GM12878 (cell line): Measurements from ENCODE around the gene SLCO1A2. TPM values are rescaled to one million over a fixed set of nuclear protein-coding genes. Genes with fewer than 3 reads are reported as not detected.

Experiments
- ATAC-seq: fragments of 200-7000 bp; cut with Tn5 transposase; 3 replicates; pipeline ENCODE4 v1.9.1; 2020; ENCODE audit warnings: mild to moderate bottlenecking, moderate library complexity
- BruUV-seq: library from RNA; stranded (reverse); fragments of 400-500 nt; replicated peaks from 2 replicates; lab custom pipeline; 2021; lab: Mats Ljungman, UMichigan
- CTCF ChIA-PET: fragments of 300-600 bp; sonication (Branson Sonifier 250); formaldehyde crosslinking; extraction: SDS; loops from one replicate; lab custom pipeline; 2021; ENCODE audit warnings: inconsistent platforms; lab: Yijun Ruan, JAX
- POLR2A ChIA-PET: fragments of 350-600 bp; formaldehyde crosslinking; extraction: SDS; loops from one replicate; lab custom pipeline; 2021; ENCODE audit warnings: inconsistent platforms; lab: Charles Lee
- RAD21 ChIA-PET: fragments of 300-600 bp; sonication (Branson Sonifier 250); formaldehyde crosslinking; loops from one replicate; lab custom pipeline; 2023; ENCODE audit warnings: antibody characterized with exemption; ENCODE audit not compliant: unreplicated experiment; lab: Charles Lee
- SMC1A ChIA-PET: fragments of 300-600 bp; sonication (Branson Sonifier 250); formaldehyde crosslinking; loops from one replicate; lab custom pipeline; 2023; ENCODE audit not compliant: unreplicated experiment, uncharacterized antibody; lab: Charles Lee
- DNase-seq: peaks from one replicate; pipeline ENCODE4 v3.0.0-alpha.2; 2011; ENCODE audit warnings: low read depth, low spot score
- FAIRE-seq: peaks from 3 replicates; lab custom pipeline; 2011; peaks lifted over from hg19 to GRCh38; lab: Jason Lieb, UNC
- H2AFZ ChIP-seq: 2 replicates; pipeline ENCODE4 v1.6.0; 2011; ENCODE audit warnings: low read depth, low read length, control low read depth; ENCODE audit not compliant: control insufficient read depth
- H3K27ac ChIP-seq: 2 replicates; pipeline ENCODE4 v1.5.1; 2011; ENCODE audit warnings: control low read depth; ENCODE audit not compliant: control insufficient read depth, insufficient read depth
- H3K27me3 ChIP-seq, 2 experiments: replicated peaks in 1 of 2; 2 replicates each; pipeline versions ENCODE4 v1.6.0 to v1.6.1; 2011; ENCODE audit warnings: low read length in 1 of 2; ENCODE audit not compliant: control insufficient read depth in 2 of 2, insufficient read depth in 2 of 2
- H3K36me3 ChIP-seq, 2 experiments: 2 replicates each; pipeline ENCODE4 v1.5.1; 2011; ENCODE audit warnings: low read length in 1 of 2; ENCODE audit not compliant: control insufficient read depth in 2 of 2, insufficient read depth in 2 of 2
- H3K4me1 ChIP-seq: 2 replicates; pipeline ENCODE4 v1.6.1; 2011; ENCODE audit warnings: mild to moderate bottlenecking, low read length, moderate library complexity, mixed read lengths; ENCODE audit not compliant: control insufficient read depth, insufficient read depth
- H3K4me2 ChIP-seq: 2 replicates; pipeline ENCODE4 v1.6.0; 2011; ENCODE audit warnings: control low read depth; ENCODE audit not compliant: control insufficient read depth, insufficient read depth
- H3K4me3 ChIP-seq: fragments of 200-600 bp; sonication (generic); 2 replicates; pipeline ENCODE4 v1.5.1; 2016
- H3K79me2 ChIP-seq: 2 replicates; pipeline ENCODE4 v1.6.0; 2011; ENCODE audit warnings: low read length; ENCODE audit not compliant: control insufficient read depth, insufficient read depth
- H3K9ac ChIP-seq: 2 replicates; pipeline ENCODE4 v1.8.0; 2011; ENCODE audit warnings: low read length, control low read depth, mixed read lengths; ENCODE audit not compliant: control insufficient read depth, insufficient read depth
- H3K9me3 ChIP-seq: replicated peaks from 3 replicates; pipeline ENCODE4 v1.5.1; 2011; ENCODE audit warnings: mild to moderate bottlenecking, low read length; ENCODE audit not compliant: control insufficient read depth, insufficient read depth
- H4K20me1 ChIP-seq: 2 replicates; pipeline ENCODE4 v1.6.0; 2011; ENCODE audit not compliant: control insufficient read depth, insufficient read depth
- CBFB ChIP-seq: IDR thresholded peaks from 2 replicates; pipeline ENCODE4 v1.6.1; 2016; ENCODE audit warnings: antibody characterized with exemption, low read depth
- HCFC1 ChIP-seq: fragments of 150-350 bp; IDR thresholded peaks from 2 replicates; pipeline ENCODE4 v1.6.1; 2014; ENCODE audit warnings: low read length
- IRF3 ChIP-seq: fragments of 450-650 bp; IDR thresholded peaks from 2 replicates; pipeline ENCODE4 v1.6.1; 2014; ENCODE audit warnings: mild to moderate bottlenecking
- KLF5 ChIP-seq: fragments of 450-650 bp; IDR thresholded peaks from 2 replicates; pipeline ENCODE4 v1.6.1; 2014; ENCODE audit warnings: mild to moderate bottlenecking; ENCODE audit not compliant: partially characterized antibody
- MAX ChIP-seq: IDR thresholded peaks from 2 replicates; pipeline ENCODE4 v1.6.1; 2012; ENCODE audit warnings: low read depth, low read length, improper control_type of control experiment
- MTA2 ChIP-seq: fragments of 450-650 bp; IDR thresholded peaks from 2 replicates; pipeline ENCODE4 v1.6.1; 2016; ENCODE audit warnings: low read depth, mild to moderate bottlenecking, moderate library complexity
- NR2F1 ChIP-seq: fragments of 450-650 bp; conservative IDR thresholded peaks from 2 replicates; pipeline ENCODE4 v1.6.1; 2017; ENCODE audit warnings: mild to moderate bottlenecking
- POU2F2 ChIP-seq: IDR thresholded peaks from 3 replicates; pipeline ENCODE4 v1.6.1; 2011; ENCODE audit warnings: low read depth, mild to moderate bottlenecking, low read length, borderline replicate concordance
- RAD21 ChIP-seq: IDR thresholded peaks from 2 replicates; pipeline ENCODE4 v1.6.1; 2011; ENCODE audit warnings: mild to moderate bottlenecking, low read depth, low read length, moderate library complexity; ENCODE audit not compliant: insufficient read depth
- SMARCA5 ChIP-seq: fragments of 450-650 bp; IDR thresholded peaks from 2 replicates; pipeline ENCODE4 v1.6.1; 2017; ENCODE audit warnings: mild to moderate bottlenecking
- SP1 ChIP-seq: IDR thresholded peaks from one replicate; pipeline ENCODE4 v1.6.1; 2011; ENCODE audit warnings: low read depth, low read length
- ZBTB33 ChIP-seq: fragments of 450-650 bp; IDR thresholded peaks from 2 replicates; pipeline ENCODE4 v1.6.1; 2017; ENCODE audit warnings: mild to moderate bottlenecking
- WGBS: methylation state at CpG from one replicate; pipeline ENCODE4 v1.1.6; 2016; ENCODE audit warnings: low lambda C conversion rate; ENCODE audit not compliant: insufficient replicate concordance, insufficient coverage; ENCODE audit errors: missing lambda C conversion rate; 5-methylcytosine and 5-hydroxymethylcytosine counted together
- in situ Hi-C: fragments of 300-500 bp; cut with MboI; formaldehyde crosslinking; loops from 9 replicates; pipeline ENCODE4 v1.14.3; 2018; ENCODE audit warnings: mixed read lengths
- intact Hi-C: fragments of 100-400 bp; cut with micrococcal nuclease; formaldehyde crosslinking; loops from one replicate; pipeline ENCODE4 v1.14.2; 2022; ENCODE audit not compliant: unreplicated experiment
- polyA plus RNA-seq, 11 experiments: library from polyadenylated mRNA; depleted of rRNA in 4 of 11; unstranded in 6 of 11; stranded (reverse) in 5 of 11; fragments of >200 nt; fragmentation: Nextera tagmentation in 4 of 11; fragmentation: Illumina TruSeq in 1 of 11; extraction: Ambion mirVana in 4 of 11; extraction: Trizol in 1 of 11; gene quantifications; 1 replicate in 1 of 11; 2 replicates in 10 of 11; pipeline versions ENCODE4 v1.2.1 to v1.2.3, GENCODE V29; 2011 to 2016; ENCODE audit warnings: inconsistent platforms in 2 of 11, missing spikeins in 2 of 11, low read depth in 1 of 11
- total RNA-seq, 4 experiments: library from RNA; depleted of rRNA in 3 of 4; stranded (reverse); fragments of >200 nt in 3 of 4; fragmentation: Illumina TruSeq in 1 of 4; extraction: Trizol in 1 of 4; gene quantifications; 2 replicates each; pipeline versions ENCODE4 v1.2.1 to v1.2.3, GENCODE V29; 2013 to 2021
- TF ChIP-seq, protein P1 (sequence below): IDR thresholded peaks from 2 replicates; pipeline ENCODE4 v1.6.1; 2011; ENCODE audit warnings: borderline replicate concordance, low read depth, mild to moderate bottlenecking, moderate library complexity, mixed read lengths, low read length; ENCODE audit not compliant: insufficient read depth; ENCODE audit errors: extremely low read length

SLCO1A2 gene
- total and polyA plus RNA-seq, 10 of the 15 experiments (the other 5 are each of a cell fraction or from before 2014, with no cell fraction given): not detected

DNA sequence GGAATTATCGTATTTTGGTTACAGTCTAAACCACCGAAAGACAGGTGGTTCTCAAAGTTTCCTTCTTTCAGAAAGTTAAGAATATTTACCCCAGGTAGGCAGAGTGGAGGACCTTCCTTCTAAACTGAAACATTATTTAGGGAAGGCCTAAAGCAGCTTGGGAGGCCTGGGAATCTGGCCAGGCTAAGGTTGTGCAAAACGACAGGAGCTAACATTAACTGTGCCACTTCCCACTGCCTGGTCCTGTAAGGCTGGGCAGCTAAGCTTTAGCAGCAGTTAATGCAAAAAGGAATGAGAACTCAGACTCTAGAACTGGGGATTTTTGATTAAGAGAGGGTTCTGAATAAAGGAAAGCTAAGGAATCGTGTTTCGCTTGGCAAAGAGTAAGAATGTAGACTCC lies 82.6 kb downstream of the SLCO1A2 start:
- Histone ChIP-seq H3K79me2 (no peaks in the 10 kb centered on the region), H3K27me3 (no peaks in the 10 kb centered on the region), H3K36me3 (no peaks in the 10 kb centered on the region), H3K4me1 (no peaks in the 10 kb centered on the region), H3K4me3 (no peak overlapping the region), H3K4me2 (no peak overlapping the region), H3K27ac (no peak overlapping the region), H3K9ac (no peak overlapping the region), H2AFZ (no peak overlapping the region), H3K9me3 (no peaks in the 10 kb centered on the region), H4K20me1 (no peaks in the 10 kb centered on the region)
- 56% methylated on average over 5 of the region's 5 CpGs for WGBS
- TF ChIP-seq POU2F2 (no peak), MAX (no peak), KLF5 (no peak), ZBTB33 (no peak), SMARCA5 (no peak), SP1 (no peak), RAD21 (no peak), IRF3 (no peak), MTA2 (no peak), HCFC1 (no peak), CBFB (no peak), NR2F1 (no peak)
- TF ChIP-seq, protein P1, sequence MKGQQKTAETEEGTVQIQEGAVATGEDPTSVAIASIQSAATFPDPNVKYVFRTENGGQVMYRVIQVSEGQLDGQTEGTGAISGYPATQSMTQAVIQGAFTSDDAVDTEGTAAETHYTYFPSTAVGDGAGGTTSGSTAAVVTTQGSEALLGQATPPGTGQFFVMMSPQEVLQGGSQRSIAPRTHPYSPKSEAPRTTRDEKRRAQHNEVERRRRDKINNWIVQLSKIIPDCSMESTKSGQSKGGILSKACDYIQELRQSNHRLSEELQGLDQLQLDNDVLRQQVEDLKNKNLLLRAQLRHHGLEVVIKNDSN: no peak
- in situ Hi-C loops (no loop called here), intact Hi-C loops (no loop called here)
- SMC1A ChIA-PET: interaction anchor here (0.6 kb wide), 1 partner anchor 1041 kb away, joined by 3 read pairs; no protein-coding TSS in a partner anchor
- CTCF ChIA-PET: no interaction called here
- POLR2A ChIA-PET: no interaction called here
- RAD21 ChIA-PET: no interaction called here
- FAIRE-seq (no peak), DNase-seq (no peak), ATAC-seq (no peak)
- BruUV-seq: no TSS peak
